Right hindlimb (tissue), 1 donor: ENCODE measurements around the gene TRMT10A.
"Not testable (repeated sequence)": the region's sequence is repeated elsewhere in the genome, so short reads cannot be mapped to it uniquely, and the experiment has no call there.

Experiments
- DNase-seq: peaks from one replicate; pipeline ENCODE4 v3.0.0-alpha.2; 2018

TRMT10A gene

GRCh38 chr4:99540277-99540939 lies 23.4 kb downstream of the TRMT10A start:
- no peak for DNase-seq

GRCh38 chr4:99537674-99538073 lies 26.2 kb downstream of the TRMT10A start:
- no peak for DNase-seq

GRCh38 chr4:99536848-99537247 lies 27.0 kb downstream of the TRMT10A start:
- no peak for DNase-seq

GRCh38 chr4:99536271-99536670 lies 27.6 kb downstream of the TRMT10A start:
- peak; percentile 47 for DNase-seq

GRCh38 chr4:99534699-99535098 lies 29.1 kb downstream of the TRMT10A start:
- not testable (repeated sequence) for DNase-seq

GRCh38 chr4:99529956-99530355 lies 33.9 kb downstream of the TRMT10A start:
- DNase-seq: no peak

- no peak for DNase-seq
Observed at GRCh38 chr4:99529228-99529627, 34.6 kb downstream of the TRMT10A start.

GRCh38 chr4:99518601-99519295 lies 45.1 kb downstream of the TRMT10A start:
- DNase-seq: no peak

- DNase-seq: no peak
Observed at GRCh38 chr4:99510721-99511120, 53.1 kb downstream of the TRMT10A start, which contains the start of gene C4orf17. C4orf17 (plus strand) TSS chr4:99511021; CDS start chr4:99513082, 2,061 bp downstream.

- no peak for DNase-seq
Observed at GRCh38 chr4:99507762-99508161, 56.1 kb downstream of the TRMT10A start.

GRCh38 chr4:99507349-99507748 lies 56.5 kb downstream of the TRMT10A start:
- DNase-seq: no peak

GRCh38 chr4:99506781-99507180 lies 57.1 kb downstream of the TRMT10A start:
- DNase-seq: no peak

GRCh38 chr4:99504804-99505502 lies 58.9 kb downstream of the TRMT10A start:
- DNase-seq: peak; percentile 34
